Upper lobe of left lung (tissue), 6 donors: ENCODE measurements around the gene ARID5B. TPM values are rescaled to one million over a fixed set of nuclear protein-coding genes. Genes with fewer than 3 reads are reported as not detected.

Experiments
- ATAC-seq, 2 donors: fragments of 200-7000 bp; cut with Tn5 transposase; one replicate each; pipeline ENCODE4 v1.9.1; 2022; ENCODE audit warnings: mild to moderate bottlenecking in 2 of 2, moderate library complexity in 2 of 2; ENCODE audit not compliant: low FRiP score in 2 of 2
- DNase-seq, 2 donors: peaks; one replicate each; pipeline ENCODE4 v3.0.0-alpha.2; 2019 to 2020
- H3K27ac ChIP-seq, 4 donors: fragments of 200-600 bp; sonication (generic); one replicate each; pipeline ENCODE4 v1.5.1; 2016 to 2019
- H3K27me3 ChIP-seq, 4 donors: fragments of 200-600 bp; sonication (generic); one replicate each; pipeline ENCODE4 v1.5.1; 2017 to 2019
- H3K36me3 ChIP-seq, 4 donors: fragments of 200-600 bp; sonication (generic); one replicate each; pipeline ENCODE4 v1.5.1; 2016 to 2019
- H3K4me1 ChIP-seq, 4 donors: fragments of 200-600 bp; sonication (generic); one replicate each; pipeline ENCODE4 v1.5.1; 2018 to 2019
- H3K4me3 ChIP-seq, 4 donors: fragments of 200-600 bp; sonication (generic); one replicate each; pipeline ENCODE4 v1.5.1; 2017 to 2019; ENCODE audit warnings: mild to moderate bottlenecking in 2 of 4, moderate library complexity in 1 of 4
- H3K9me3 ChIP-seq, 4 donors: fragments of 200-600 bp; sonication (generic); one replicate each; pipeline ENCODE4 v1.5.1; 2018 to 2019
- EP300 ChIP-seq, 4 donors: sonication (generic); formaldehyde crosslinking; IDR thresholded peaks; one replicate each; pipeline ENCODE4 v1.5.1; 2017; ENCODE audit warnings: antibody characterized with exemption in 4 of 4, control low read depth in 2 of 4
- POLR2A ChIP-seq, 4 donors: fragments of 450-650 bp; IDR thresholded peaks; one replicate each; pipeline ENCODE4 v1.5.1; 2016 to 2017; ENCODE audit warnings: antibody characterized with exemption in 4 of 4, mild to moderate bottlenecking in 2 of 4
- POLR2AphosphoS5 ChIP-seq, 2 donors: sonication (generic); formaldehyde crosslinking; IDR thresholded peaks; one replicate each; pipeline ENCODE4 v1.5.1; 2017; ENCODE audit warnings: antibody characterized with exemption in 2 of 2
- WGBS, 2 donors: methylation state at CpG; one replicate each; pipeline ENCODE4 v1.1.5; 2017 to 2018; 5-methylcytosine and 5-hydroxymethylcytosine counted together
- total RNA-seq, 6 donors: library from RNA; depleted of rRNA in 4 of 6; stranded (reverse); fragments of >200 nt in 4 of 6; gene quantifications; one replicate each; pipeline versions ENCODE4 v1.1.0 to v1.2.1, GENCODE V29; 2016 to 2021
- TF ChIP-seq, protein P1 (sequence below), 6 experiments: fragments of 450-650 bp in 4 of 6; fragments of 200-600 bp in 2 of 6; sonication (generic) in 2 of 6; IDR thresholded peaks; one replicate each; pipeline ENCODE4 v1.5.1; 2016 to 2019; ENCODE audit warnings: antibody characterized with exemption in 6 of 6
- donor health status: DM: no; HTN: no; CAD: no; lungs with moderate emphysema.
- donor health status: DM: no; HTN: yes; CAD: no; lungs with severe emphysema.

The ARID5B gene
- total RNA-seq, 6 donors from 2014 or later: 20.2 to 51.3 (median 28.4) TPM

DNA sequence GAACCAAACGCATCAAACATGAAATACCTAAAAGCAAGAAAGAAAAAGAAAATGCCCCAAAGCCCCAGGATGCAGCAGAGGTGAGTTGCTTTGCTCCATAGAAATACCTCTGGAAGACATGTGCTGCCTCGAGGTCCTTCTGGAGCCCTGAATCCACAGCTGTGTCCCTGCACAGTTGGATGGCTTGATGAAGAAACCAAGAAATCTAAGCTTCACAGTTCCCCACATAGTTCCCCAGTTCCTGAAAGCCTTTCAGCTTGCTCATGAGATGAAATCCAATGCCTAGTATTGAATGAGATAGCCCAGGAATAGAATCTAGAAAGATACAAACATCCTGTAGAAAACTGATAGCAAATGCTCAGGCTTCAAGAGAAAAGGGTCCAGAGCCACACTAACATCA, 184.3 kb downstream of the ARID5B start:
- no peak overlapping the region for H3K27ac ChIP-seq
- TF ChIP-seq POLR2A (IDR thresholded peaks at IDR 0.05): no peak
- no peak for TF ChIP-seq EP300 (IDR thresholded peaks at IDR 0.05)
- TF ChIP-seq POLR2AphosphoS5 (IDR thresholded peaks at IDR 0.05): no peak
- TF ChIP-seq, protein P1, sequence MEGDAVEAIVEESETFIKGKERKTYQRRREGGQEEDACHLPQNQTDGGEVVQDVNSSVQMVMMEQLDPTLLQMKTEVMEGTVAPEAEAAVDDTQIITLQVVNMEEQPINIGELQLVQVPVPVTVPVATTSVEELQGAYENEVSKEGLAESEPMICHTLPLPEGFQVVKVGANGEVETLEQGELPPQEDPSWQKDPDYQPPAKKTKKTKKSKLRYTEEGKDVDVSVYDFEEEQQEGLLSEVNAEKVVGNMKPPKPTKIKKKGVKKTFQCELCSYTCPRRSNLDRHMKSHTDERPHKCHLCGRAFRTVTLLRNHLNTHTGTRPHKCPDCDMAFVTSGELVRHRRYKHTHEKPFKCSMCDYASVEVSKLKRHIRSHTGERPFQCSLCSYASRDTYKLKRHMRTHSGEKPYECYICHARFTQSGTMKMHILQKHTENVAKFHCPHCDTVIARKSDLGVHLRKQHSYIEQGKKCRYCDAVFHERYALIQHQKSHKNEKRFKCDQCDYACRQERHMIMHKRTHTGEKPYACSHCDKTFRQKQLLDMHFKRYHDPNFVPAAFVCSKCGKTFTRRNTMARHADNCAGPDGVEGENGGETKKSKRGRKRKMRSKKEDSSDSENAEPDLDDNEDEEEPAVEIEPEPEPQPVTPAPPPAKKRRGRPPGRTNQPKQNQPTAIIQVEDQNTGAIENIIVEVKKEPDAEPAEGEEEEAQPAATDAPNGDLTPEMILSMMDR (IDR thresholded peaks at IDR 0.05): no peak
- 88 to 90% methylated on average over 2 of the region's 2 CpGs for WGBS, 2 donors
- ATAC-seq: no peak
- no peaks in the 10 kb centered on the region for H3K9me3 ChIP-seq
- no peak overlapping the region for H3K4me3 ChIP-seq
- peaks cover 10 to 40% (median 19%) of the 10 kb centered on the region in 4 donors for H3K36me3 ChIP-seq
- DNase-seq: no peak
- peaks cover 32 to 35% (median 33%) of the 10 kb centered on the region in 4 donors for H3K4me1 ChIP-seq
- no peaks in the 10 kb centered on the region for H3K27me3 ChIP-seq

DNA sequence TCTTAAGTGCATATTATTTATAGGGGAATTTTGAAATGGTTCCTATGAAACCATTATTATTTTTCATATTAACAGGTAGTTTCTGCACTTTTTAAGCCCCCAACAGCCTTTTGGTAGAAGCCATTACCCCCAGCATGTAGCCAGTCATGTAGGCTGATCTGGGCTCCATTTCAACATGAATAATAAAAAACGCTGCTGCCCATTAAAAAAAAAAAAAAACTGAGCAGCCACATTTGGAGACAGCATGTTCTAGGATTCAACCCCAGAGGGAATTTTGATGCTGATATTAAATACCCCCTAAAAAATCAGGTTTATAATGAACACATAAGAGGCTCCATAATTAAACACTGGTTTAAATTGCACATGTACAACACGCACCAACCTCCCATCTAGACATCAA, 185.8 kb downstream of the ARID5B start:
- TF ChIP-seq POLR2A (IDR thresholded peaks at IDR 0.05): no peak
- TF ChIP-seq POLR2AphosphoS5 (IDR thresholded peaks at IDR 0.05): no peak
- no peak for TF ChIP-seq EP300 (IDR thresholded peaks at IDR 0.05)
- TF ChIP-seq, protein P1 (IDR thresholded peaks at IDR 0.05): no peak
- H3K9me3 ChIP-seq: no peaks in the 10 kb centered on the region
- H3K27me3 ChIP-seq: no peaks in the 10 kb centered on the region
- H3K4me1 ChIP-seq: peaks cover 17 to 21% (median 19%) of the 10 kb centered on the region in 4 donors
- peaks cover 20 to 55% (median 34%) of the 10 kb centered on the region in 4 donors for H3K36me3 ChIP-seq
- no peak overlapping the region for H3K4me3 ChIP-seq
- 62 to 88% methylated on average over 2 of the region's 2 CpGs for WGBS, 2 donors
- H3K27ac ChIP-seq: no peak overlapping the region
- ATAC-seq: no peak
- DNase-seq: no peak

DNA sequence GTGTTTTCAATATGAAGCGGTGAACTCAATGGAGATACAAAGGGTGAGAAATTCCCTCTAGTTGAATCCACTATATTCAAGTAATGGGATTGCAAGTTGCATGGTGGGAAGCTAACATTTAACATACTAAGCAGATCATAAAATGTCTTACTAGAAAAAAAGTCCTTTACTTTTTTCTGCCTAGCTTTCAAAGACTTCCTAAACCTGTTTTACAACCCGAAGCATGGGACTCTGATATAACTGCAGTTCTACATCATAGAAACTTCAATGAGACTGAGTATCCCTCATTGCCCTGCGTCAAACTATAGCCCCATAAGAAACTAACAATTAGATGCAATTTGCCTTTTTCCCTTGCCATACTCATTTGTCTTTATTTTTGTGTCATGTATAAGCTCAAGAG, 187.3 kb downstream of the ARID5B start:
- ATAC-seq: no peak
- Histone ChIP-seq H3K4me1 (peaks cover 3 to 22% (median 12%) of the 10 kb centered on the region in 4 donors), H3K4me3 (no peak overlapping the region), H3K9me3 (no peaks in the 10 kb centered on the region), H3K36me3 (peaks cover 20 to 63% (median 37%) of the 10 kb centered on the region in 4 donors), H3K27ac (no peak overlapping the region), H3K27me3 (no peaks in the 10 kb centered on the region)
- no peak for TF ChIP-seq EP300 (IDR thresholded peaks at IDR 0.05)
- TF ChIP-seq POLR2A (IDR thresholded peaks at IDR 0.05): no peak
- WGBS, 2 donors: 87 to 93% methylated on average over 3 of the region's 3 CpGs
- DNase-seq: no peak

DNA sequence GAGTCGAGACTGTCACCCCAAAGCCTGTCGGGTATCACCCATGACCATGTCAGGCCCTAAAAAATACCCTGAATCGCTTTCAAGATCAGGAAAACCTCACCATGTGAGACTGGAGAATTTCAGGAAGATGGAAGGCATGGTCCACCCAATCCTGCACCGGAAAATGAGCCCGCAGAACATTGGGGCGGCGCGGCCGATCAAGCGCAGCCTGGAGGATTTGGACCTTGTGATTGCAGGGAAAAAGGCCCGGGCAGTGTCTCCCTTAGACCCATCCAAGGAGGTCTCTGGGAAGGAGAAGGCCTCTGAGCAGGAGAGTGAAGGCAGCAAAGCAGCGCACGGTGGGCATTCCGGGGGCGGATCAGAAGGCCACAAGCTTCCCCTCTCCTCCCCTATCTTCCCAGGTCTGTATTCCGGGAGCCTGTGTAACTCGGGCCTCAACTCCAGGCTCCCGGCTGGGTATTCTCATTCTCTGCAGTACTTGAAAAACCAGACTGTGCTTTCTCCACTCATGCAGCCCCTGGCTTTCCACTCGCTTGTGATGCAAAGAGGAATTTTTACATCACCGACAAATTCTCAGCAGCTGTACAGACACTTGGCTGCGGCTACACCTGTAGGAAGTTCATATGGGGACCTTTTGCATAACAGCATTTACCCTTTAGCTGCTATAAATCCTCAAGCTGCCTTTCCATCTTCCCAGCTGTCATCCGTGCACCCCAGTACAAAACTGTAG, 191.0 kb downstream of the ARID5B start:
- Histone ChIP-seq H3K4me3 (no peak overlapping the region), H3K4me1 (peaks cover 22 to 38% (median 31%) of the 10 kb centered on the region in 4 donors), H3K36me3 (peaks cover 14 to 46% (median 28%) of the 10 kb centered on the region in 4 donors), H3K9me3 (no peaks in the 10 kb centered on the region), H3K27ac (peak overlapping the region in 3 of 4 donors; percentile 21 to 75 (median 70)), H3K27me3 (no peaks in the 10 kb centered on the region)
- DNase-seq (peak in 1 of 2 donors; percentile 55), ATAC-seq (no peak)
- WGBS, 2 donors: 94% methylated on average over 22 of the region's 22 CpGs
- no peak for TF ChIP-seq EP300 (IDR thresholded peaks at IDR 0.05)
- TF ChIP-seq, protein P1 (IDR thresholded peaks at IDR 0.05): no peak
- no peak for TF ChIP-seq POLR2A (IDR thresholded peaks at IDR 0.05)
- no peak for TF ChIP-seq POLR2AphosphoS5 (IDR thresholded peaks at IDR 0.05)

DNA sequence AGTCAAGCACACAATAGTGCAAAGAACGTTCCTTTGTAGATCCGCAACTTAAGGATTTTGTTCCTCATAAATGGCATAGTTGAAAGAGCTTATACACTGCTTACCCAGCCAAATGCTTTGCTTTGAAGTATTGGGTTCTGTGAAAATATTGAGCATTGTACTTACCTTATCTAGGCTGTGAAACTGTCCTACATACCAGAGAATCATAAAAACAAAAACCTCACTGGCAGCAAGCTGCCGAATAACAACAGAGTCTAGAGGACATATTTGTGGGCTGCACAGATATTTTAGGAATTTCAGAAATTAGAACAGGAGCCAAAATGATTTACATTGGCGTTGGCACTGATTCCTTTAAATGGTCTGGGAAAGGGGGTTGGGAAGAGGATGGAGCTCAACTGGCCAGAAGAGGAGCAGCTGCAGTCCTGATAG, 192.4 kb downstream of the ARID5B start:
- Histone ChIP-seq H3K27ac (peak overlapping the region; percentile 5 to 71 (median 40)), H3K36me3 (peaks cover 14 to 36% (median 26%) of the 10 kb centered on the region in 4 donors), H3K4me3 (no peak overlapping the region), H3K27me3 (no peaks in the 10 kb centered on the region), H3K9me3 (no peaks in the 10 kb centered on the region), H3K4me1 (peaks cover 22 to 38% (median 31%) of the 10 kb centered on the region in 4 donors)
- peak in 1 of 2 donors; percentile 66 for ATAC-seq
- TF ChIP-seq POLR2A (IDR thresholded peaks at IDR 0.05): no peak
- TF ChIP-seq EP300 (IDR thresholded peaks at IDR 0.05): no peak
- no peak for TF ChIP-seq POLR2AphosphoS5 (IDR thresholded peaks at IDR 0.05)
- TF ChIP-seq, protein P1 (IDR thresholded peaks at IDR 0.05): no peak
- WGBS, 2 donors: 61% methylated on average over 4 of the region's 4 CpGs
- DNase-seq: no peak
